ENCODE results near the gene GABRB3. TPM values are rescaled to one million over a fixed set of nuclear protein-coding genes. Genes with fewer than 3 reads are reported as not detected.
"Not testable (repeated sequence)": the region's sequence is repeated elsewhere in the genome, so short reads cannot be mapped to it uniquely, and the experiment has no call there.

The GABRB3 gene
- polyA plus RNA-seq, 3 donors = 5.1 to 7.0 (median 5.4) TPM

DNA sequence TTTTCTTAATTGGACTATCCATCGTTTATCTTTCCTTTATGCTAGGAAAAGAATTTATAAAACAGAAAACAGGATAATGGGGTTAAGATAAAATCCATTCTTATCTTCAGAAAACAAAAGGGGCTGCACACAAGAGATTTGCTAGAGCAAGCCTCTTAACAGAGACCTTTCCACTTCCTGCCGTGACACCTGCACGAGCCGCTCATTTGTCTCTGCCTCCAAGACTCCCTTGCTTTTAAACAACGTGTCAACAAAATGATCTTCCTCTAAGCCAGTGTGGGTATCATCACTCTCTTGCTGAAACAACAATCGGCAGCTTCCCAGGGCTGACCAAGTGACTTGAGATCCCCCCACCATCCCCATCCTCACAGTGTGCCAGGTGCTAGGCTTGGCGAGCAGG lies 33.1 kb downstream of the GABRB3 start:
- DNase-seq = no peak

DNA sequence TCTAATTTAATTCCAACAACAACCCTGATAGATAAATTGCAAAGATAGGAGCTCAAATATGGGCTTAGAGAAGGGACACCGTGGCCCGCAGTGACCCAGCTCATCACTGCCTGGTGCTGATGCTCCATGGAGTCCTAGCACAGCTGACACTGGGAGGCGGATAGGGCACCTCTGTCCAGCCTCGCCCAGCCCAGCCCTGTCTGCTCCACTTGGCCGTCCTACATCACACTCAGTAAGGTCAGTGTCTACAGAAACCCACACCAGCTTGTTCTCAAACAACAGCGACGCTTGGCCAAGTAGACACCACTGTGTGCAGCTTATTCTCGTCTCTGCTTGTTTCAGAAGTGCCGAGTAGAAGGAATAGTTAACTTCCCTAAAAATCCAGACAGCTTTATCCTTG lies 33.9 kb downstream of the GABRB3 start:
- DNase-seq = no peak

DNA sequence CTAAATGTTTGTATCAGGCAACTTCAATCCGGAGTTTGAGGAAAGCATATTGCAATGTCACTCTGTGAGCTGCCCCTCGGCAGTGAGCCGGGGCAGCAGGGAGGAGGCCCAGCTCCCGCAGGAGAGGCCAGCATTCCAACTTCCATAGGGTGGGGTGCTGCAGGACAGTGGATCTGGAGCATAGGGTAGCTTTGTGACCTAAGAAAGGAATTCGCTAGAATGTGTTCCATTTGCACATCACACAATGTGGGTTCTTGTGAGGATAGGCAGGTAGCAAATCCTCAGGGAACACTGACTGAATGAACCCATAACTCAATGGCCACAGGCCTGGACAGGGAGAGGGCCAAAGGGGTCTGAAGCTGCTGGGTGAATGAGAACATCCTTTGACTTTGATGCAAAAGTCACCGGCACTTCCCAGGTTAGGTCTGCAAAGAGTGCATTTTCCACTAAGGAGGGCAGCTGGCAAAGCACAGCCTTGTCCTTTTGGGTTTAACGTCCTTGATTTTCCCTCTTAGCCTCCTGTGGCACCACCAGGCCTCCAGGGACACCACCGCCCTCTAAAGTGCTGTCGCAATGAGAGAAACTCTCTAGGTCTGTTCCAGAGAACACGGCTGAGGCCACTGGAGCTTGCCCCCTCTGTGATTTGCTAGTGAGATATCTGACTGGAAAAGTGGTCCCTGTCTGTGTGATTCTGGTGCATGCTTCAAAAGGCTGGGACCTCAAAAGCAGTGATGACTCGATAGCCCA lies 36.2 kb downstream of the GABRB3 start:
- no peak for DNase-seq

DNA sequence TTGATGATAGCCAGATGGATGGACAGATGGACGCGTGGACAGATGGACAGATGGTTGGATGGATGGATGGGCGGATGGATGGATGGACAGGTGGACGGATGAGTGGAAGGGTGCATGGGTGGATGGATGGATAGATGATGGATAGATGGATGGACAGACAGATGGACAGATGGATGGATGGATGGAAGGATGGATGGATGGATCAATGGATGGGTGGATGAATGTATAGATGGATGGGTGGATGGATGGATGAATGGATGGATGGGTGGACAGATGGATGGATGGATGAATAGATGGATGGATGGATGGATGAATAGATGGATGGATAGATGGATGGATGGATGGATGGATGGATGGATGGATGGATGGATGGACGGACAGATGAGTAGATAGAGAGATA lies 40.9 kb downstream of the GABRB3 start:
- DNase-seq = no peak

DNA sequence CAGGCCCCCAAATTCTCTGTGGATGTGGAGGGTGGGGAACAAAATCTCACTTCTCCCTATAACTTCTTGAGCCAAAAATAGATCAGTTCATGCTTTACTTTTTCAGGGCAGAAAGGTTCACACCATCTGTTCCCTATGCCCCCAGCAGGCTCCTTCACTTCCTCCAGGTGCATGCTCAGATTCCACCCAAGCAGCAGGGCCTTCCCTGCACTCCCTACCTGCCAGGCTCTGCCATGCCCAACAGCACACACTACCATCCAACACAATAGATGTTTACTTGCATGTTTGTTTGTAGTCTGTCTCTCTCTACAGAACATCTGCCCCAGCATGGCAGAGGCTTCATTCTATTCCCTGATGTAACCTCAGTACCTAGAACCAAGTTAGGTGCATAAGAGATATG lies 43.3 kb downstream of the GABRB3 start:
- DNase-seq = no peak

DNA sequence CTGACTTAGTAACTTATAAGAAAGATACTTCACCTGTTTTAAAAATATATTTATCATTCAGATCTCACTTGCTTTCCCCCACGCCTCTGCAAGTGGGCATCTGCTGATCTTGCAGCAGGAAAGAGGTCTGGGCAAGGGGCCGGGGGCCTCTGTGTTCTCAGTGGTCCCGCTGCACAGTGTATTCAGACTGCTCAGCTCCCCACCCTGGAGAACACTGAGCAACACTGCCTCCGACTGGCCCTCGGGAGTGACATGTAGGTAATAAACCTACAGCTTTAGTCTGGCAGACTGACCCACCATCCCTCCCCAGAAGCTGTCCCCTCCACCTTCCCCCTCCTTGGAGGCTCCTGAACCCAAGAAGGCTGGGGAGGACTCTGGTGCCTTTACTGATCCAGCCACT lies 43.8 kb downstream of the GABRB3 start:
- DNase-seq = no peak

DNA sequence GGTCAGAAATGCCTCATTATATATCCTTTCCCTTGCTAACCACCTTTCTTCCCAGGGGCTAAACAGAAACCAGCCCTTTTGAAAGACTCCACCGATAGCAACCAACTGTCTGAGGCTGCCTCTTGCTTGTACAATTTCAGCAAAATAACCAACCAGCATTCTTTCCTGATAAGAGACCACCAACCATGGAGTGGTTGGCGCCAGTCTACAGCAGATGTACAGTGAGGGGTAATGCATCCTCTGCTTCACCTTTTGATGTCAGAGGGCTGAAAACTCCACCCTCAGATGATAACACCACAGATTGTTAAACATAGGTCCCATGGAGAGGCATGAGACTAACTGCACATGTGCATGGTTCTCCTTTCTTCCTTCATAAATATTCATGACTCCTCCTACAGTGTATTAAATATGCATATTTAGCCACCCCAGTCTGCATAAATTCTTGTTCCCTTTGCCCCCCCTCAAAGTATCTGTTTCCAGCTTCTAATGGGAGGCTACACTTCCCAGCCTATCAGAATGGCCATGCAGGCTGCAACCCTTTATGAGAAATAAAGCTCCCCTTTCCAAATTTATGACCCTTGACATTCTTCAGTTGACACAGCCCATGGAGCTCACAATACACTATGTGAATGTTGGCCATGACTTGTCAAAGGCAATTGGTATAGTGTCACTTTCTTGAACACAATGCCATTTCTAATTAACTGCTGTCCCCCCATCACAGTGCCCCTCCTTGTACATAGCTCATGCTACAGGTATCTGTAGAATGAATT lies 48.3 kb downstream of the GABRB3 start:
- peak; percentile 45 for DNase-seq

DNA sequence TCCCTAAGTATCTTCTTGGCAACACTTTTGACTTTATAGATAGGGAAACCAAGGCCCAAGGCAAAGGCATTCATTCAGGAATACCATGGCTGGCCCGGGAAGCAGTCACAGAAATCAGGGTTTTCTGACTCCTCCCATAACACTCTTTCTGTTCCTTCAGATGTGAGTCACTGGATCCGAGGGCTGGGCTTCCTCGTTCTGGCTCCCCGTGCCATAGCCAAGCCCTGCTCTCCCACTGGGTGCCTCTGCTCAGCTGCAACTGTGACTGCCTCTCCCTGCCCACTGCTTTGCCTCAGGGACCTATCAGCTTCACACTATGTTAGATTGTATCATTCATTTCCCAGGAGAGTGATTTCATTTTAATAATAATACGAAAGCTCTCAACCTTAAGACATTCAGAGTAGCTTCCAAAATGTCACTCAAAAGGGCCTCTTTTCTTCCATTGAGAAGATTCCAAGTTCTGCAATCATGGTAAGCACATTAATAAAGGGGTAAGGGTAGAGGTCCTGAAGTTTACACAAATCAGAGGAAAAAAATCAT lies 50.2 kb downstream of the GABRB3 start:
- DNase-seq = no peak

DNA sequence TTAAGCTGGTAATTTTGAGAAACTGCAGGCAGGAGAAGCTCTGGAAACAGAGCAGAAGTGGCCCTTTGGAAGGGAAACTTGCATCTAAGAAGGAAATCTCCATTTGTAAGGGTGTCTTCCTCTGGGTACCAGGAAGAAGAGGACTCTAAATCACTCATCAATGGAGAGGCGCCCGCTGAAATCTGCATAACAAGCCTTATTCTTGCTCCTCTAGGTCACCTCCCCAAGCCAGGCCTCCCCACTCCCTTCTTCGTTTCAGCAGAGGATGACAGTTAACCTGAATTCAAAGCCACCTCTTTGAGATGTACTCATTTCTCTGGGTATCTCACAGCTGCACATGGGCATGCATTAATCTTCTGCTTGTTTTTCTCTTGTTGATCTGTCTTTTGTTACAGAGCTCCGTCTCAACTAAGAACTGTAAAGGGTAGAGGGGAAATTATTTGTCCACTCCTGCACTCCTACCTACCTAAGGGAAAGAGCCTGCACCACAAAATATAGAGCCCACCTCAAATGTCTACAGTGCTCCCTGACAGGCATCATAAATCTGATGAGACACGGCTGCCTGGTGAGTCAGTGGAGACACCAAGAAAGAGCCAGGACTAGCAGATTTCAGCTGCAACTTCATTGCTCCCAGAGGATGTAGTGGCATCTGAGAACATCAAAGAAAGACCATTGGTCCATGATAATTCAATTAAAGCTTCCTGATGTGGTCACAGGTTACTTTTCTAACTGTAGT lies 51.5 kb downstream of the GABRB3 start:
- peak; percentile 54 for DNase-seq

DNA sequence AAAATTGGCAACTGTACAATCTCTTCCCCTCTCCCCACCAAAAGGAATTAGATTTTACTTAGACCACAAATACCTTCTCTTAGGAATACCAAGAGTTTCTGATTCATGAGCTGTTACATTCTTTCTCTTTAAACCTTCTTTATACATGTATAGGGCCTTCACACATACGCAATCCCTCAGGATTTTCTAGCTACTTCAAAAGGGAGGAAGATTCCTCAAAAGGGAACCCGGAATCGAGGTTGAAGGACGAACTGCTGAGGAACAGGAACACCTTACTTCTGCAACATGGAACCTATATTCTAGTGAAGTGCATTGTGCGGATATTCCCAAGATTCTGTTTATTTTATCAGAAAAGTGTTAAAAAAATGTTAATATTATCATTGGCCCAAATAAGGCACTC lies 52.3 kb downstream of the GABRB3 start:
- DNase-seq = no peak

DNA sequence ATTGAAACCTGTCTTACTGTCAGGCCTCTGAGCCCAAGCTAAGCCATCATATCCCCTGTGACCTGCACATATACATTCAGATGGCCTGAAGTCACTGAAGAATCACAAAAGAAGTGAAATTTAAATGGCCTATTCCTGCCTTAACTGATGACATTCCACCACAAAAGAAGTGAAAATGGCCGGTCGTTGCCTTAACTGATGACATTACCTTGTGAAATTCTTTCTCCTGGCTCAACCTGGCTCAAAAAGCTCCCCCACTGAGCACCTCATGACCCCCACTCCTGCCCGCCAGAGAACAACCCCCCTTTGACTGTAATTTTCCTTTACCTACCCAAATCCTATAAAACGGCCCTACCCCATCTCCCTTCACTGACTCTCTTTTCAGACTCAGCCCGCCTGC lies 53.0 kb downstream of the GABRB3 start:
- not testable (repeated sequence) for DNase-seq

DNA sequence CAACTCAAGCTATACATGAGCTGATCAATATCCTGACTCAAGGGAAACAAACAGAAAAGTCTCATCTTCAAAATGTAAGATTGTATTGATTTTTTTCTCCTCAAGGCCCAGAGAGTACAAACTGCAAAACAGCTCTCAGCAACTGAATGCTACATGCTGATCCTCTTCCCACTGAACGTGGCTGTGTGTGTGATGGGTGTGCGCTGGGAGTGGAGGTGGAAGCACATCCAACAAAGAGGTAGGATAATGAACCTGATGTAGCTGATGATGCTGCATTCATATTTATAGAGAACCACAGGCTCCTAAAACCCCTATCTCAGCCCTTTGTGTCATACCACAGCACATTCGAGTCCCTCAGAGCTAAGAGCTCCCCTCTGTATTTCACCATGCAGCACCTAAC lies 56.8 kb downstream of the GABRB3 start:
- DNase-seq = no peak

DNA sequence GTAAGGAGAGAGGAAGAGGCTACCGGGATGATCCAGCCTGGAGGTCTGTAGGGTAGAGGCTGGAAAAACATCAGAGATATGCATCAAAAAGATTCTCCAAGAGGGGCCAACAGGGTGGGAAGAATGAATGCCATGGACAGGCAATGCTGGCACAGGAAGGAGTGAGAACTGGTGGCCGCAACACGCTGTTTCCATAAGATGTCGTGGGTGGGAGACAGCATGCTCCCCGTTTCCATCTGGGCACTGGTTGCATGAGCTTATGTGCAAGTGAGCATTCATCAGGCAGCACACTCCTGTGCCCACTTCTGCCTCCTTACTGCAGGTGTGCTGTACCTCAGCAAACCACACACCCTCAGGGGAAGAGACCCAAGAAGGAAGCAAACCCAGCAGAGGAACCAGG lies 59.4 kb downstream of the GABRB3 start:
- DNase-seq = no peak

DNA sequence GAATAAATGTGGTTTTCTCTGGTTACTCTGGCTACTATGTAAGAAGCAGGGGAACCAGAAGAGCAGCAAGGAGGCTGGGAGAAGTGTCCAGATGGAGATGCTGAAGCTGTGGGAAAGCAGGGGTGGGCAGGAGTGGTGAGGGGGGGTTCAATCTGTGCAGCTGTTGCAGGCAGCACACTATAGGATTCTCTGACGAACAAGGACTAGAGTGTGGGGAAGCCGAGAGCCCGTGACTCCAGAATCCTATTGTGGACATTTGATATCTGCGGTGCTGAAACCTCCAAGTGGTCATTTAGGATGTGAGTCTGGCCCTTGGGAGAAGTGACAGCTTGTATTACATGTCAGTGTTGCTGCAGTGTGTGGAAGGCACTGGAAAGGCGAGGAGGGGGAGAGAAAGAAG lies 60.5 kb downstream of the GABRB3 start:
- no peak for DNase-seq

DNA sequence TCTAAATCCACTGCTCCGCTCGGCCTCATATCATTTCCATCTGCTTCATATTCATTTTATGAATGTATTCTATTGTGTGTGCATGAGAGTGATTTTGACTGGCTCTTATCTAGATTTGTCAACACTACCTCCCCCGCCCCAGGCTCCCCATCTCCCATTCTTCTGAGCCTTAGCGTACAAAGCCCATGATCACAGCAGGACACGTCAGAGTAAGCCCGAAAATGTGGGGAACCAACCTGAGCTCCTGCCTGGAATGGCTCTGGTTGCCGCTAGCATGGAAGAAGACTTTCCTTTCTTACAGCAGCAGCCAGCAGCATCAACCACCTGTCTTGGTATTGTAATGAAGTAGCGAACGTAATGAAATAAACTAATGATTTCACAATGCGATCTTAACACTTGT lies 61.4 kb downstream of the GABRB3 start:
- DNase-seq = no peak

DNA sequence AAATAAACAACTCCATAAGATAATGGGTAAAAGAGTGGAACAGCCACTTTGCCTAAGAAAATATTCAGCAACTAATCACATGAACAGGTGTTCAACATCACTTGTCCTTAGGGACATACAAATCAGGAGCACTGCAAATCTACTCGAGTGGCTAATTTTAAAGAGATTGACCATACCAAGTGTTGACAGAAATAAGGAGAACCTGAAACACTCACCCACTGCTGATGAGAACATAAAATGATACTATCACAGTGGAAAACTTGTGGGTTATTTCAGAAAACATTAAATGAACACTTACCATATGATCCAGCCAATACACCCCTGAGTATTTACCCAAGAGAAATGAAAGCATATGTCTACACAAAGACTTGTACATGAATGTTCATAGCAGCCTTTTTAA lies 70.5 kb downstream of the GABRB3 start:
- DNase-seq = no peak

DNA sequence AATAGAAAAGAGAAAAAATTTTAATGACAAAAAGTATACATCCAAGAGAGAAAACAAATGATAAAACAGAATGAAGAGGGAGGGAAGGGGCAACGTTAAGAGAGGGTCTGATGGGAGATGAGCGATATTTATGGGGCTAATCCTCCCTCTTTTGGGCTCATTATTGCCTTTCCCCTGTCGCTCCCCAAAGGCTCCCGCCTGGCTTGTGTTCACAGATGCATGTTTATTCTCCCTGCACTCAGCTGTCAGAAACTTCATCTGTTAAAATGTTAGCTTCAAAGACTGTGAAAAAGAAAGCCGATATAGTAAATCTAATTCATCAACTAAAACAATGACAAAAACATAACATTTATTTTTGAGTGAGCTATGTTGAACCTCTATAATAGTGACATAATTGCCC lies 74.3 kb downstream of the GABRB3 start:
- no peak for DNase-seq

DNA sequence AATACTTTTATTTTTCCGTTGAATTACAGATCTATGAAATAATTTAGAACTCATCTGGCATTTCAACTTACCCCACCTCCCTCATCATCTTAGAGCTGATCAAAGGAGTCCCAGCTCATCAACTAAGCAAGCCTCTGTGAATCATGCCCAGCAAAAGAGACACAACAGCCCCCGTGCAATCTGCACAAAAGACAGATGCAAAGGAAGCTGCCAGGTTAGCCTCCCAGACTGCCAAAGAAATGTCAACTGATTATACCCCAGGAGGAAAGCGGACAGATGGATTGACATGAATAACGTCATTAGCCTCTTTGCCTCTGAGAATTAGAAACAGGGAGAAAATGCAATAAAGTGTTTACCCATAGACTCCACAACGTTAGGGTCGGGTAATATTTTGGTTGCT lies 75.0 kb downstream of the GABRB3 start:
- DNase-seq = no peak

DNA sequence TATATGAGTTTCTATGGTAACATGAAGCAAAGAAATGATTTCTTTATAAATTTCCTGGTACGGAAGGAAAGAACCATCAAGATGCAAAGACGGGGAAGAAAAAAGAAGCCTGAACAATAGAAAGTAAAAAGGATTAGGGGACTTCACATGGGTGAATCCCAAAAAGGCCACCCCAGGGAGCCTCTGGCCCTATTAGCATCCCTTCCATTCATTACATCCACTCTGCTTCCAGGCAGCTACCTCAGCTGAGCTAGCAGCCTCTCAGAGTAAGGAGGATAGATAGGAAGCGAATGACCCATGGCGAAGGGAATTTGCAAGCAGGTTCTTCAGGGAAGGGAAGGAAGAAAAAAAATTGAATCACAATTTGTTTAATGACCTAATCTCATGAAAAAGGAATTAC lies 81.6 kb downstream of the GABRB3 start:
- DNase-seq = no peak

DNA sequence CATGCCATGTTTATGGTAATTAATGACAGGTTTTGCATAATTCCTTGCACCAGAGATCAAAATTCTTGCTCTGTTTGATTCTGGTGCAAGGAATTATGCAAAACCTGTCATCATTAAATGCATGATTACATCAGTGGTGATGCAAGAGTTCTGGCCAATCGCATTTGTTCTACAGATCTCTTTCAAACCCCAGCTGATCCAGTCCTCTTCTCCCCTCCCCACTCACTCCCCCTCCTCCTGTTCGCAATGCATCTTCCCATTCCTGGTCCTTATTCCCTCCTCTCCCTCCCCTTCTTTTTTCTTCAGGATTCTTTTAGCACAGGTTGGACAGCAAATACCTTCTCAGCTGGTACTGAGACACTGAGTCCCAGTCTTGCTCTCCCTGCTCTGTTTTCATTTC lies 82.1 kb downstream of the GABRB3 start:
- DNase-seq = no peak

DNA sequence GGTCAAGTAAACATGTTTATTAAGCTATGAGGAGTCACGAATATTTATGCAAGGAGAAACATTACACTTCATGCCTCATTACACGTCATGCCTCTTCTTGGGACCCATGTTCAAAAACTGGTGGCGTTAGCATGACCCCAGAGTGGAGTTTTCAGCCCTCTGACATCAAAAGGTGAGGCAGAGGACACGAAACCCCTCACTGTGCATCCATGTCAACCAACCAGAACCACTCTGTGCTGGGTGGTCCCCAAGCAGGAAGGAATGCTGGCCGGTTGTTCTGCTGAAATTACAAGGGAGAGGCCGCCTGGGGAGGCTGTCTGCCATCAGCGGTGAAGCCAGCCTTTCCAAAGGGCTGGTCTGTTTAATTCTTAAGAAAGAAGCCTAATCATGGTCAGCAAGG lies 83.4 kb downstream of the GABRB3 start:
- peak; percentile 33 for DNase-seq

DNA sequence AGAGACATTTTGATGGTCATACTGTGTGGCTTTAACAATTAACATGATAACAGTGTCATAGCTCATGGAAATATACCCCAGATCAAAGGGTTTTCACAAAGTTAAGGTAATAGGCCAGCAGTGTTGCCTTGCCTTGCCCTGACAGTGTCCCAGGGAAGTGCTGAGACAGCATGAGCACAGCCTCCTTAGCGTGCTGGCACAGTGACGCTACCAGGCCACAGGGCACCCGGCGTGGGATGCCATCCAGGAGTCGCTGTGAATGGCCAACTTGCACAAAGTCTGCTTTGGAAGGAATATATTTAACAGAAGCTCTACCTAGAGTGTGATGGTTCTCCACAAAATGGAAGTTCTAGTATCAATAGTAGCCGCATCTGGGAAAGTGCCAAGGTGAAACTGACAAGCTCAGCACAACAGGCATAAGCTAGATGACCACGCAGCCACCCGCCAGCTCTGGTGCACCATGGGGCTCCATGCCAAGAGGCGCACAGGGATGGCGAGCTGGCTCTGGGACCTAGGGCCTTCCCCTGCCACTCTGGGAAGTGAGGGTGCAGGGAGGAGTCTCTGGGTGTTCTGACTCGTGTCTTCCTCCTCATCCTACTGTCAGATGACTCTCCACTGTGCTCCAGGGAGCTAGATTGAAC lies 86.2 kb downstream of the GABRB3 start:
- DNase-seq = no peak

Data from renal pelvis (tissue), 4 donors.